ENCODE measurements around the gene TMEM196. TPM values are rescaled to one million over a fixed set of nuclear protein-coding genes. Genes with fewer than 3 reads are reported as not detected.
A peak's percentile ranks its signal among the peaks of the same experiment; 100 is the strongest.

Gene TMEM196
- total RNA-seq, 2 donors from 2014 or later: not detected

GRCh38 chr7:19709249-19709578, 64.2 kb downstream of the TMEM196 start:
- no peak for ATAC-seq (ENCODE audit: insufficient number of reproducible peaks, low FRiP score, low read depth)
- no peaks in the 10 kb centered on the region for H3K9me3 ChIP-seq
- no peak for TF ChIP-seq CTCF (IDR thresholded peaks at IDR 0.05)
- H3K4me1 ChIP-seq (ENCODE audit: control insufficient read depth in 1 of 2, low read depth in 2 of 2): peaks cover 6 to 24% of the 10 kb centered on the region in 2 donors
- no peak for DNase-seq (ENCODE audit: low spot score)
- H3K27me3 ChIP-seq (replicated peaks; ENCODE audit: insufficient read depth): no peaks in the 10 kb centered on the region
- no peaks in the 10 kb centered on the region for H3K36me3 ChIP-seq
- H3K27ac ChIP-seq: peak overlapping the region; percentile 4 to 45
- H3K4me3 ChIP-seq: peak overlapping the region; percentile 86

- peak; percentile 90 for ATAC-seq (ENCODE audit: insufficient number of reproducible peaks, low FRiP score, low read depth)
- Histone ChIP-seq H3K27me3 (replicated peaks; ENCODE audit: insufficient read depth) (no peaks in the 10 kb centered on the region), H3K4me3 (peak within 1 kb of the TSS; percentile 86), H3K27ac (peak within 1 kb of the TSS; percentile 38 to 60), H3K9me3 (no peaks in the 10 kb centered on the region), H3K36me3 (no peaks in the 10 kb centered on the region), H3K4me1 (ENCODE audit: control insufficient read depth in 1 of 2, low read depth in 2 of 2) (peaks cover 6 to 24% of the 10 kb centered on the region in 2 donors)
- peak; percentile 70 for DNase-seq (ENCODE audit: low spot score)
- TF ChIP-seq CTCF (IDR thresholded peaks at IDR 0.05): peak; percentile 89
These were observed 64.8 kb downstream of the TMEM196 start, which contains the start of gene POLR1F for GRCh38 chr7:19708397-19709248. TSS of gene POLR1F (minus strand) at chr7:19709037. CDS start at chr7:19709016, 21 bp downstream.

GRCh38 chr7:19707240-19707639, 66.2 kb downstream of the TMEM196 start:
- no peak overlapping the region for H3K27ac ChIP-seq
- no peak for DNase-seq (ENCODE audit: low spot score)
- no peak overlapping the region for H3K4me3 ChIP-seq
- no peaks in the 10 kb centered on the region for H3K27me3 ChIP-seq (replicated peaks; ENCODE audit: insufficient read depth)
- no peaks in the 10 kb centered on the region for H3K36me3 ChIP-seq
- no peak for TF ChIP-seq CTCF (IDR thresholded peaks at IDR 0.05)
- H3K9me3 ChIP-seq: no peaks in the 10 kb centered on the region
- no peak for ATAC-seq (ENCODE audit: insufficient number of reproducible peaks, low FRiP score, low read depth)
- H3K4me1 ChIP-seq (ENCODE audit: control insufficient read depth in 1 of 2, low read depth in 2 of 2): peaks cover 6 to 24% of the 10 kb centered on the region in 2 donors

- Histone ChIP-seq H3K4me1 (ENCODE audit: control insufficient read depth in 1 of 2, low read depth in 2 of 2) (peaks cover 6 to 24% of the 10 kb centered on the region in 2 donors), H3K27ac (no peak overlapping the region), H3K4me3 (no peak overlapping the region), H3K36me3 (no peaks in the 10 kb centered on the region), H3K27me3 (replicated peaks; ENCODE audit: insufficient read depth) (no peaks in the 10 kb centered on the region), H3K9me3 (no peaks in the 10 kb centered on the region)
- no peak for ATAC-seq (ENCODE audit: insufficient number of reproducible peaks, low FRiP score, low read depth)
- no peak for TF ChIP-seq CTCF (IDR thresholded peaks at IDR 0.05)
- no peak for DNase-seq (ENCODE audit: low spot score)
These were observed 67.8 kb downstream of the TMEM196 start for GRCh38 chr7:19705663-19706062.

- peaks cover 3% of the 10 kb centered on the region for H3K36me3 ChIP-seq
- no peak for ATAC-seq (ENCODE audit: insufficient number of reproducible peaks, low FRiP score, low read depth)
- no peak for TF ChIP-seq CTCF (IDR thresholded peaks at IDR 0.05)
These were observed 71.9 kb downstream of the TMEM196 start for GRCh38 chr7:19701471-19701870.

More at GRCh38 chr7:19701471-19701870, 71.9 kb downstream of the TMEM196 start:
- no peaks in the 10 kb centered on the region for H3K27me3 ChIP-seq (replicated peaks; ENCODE audit: insufficient read depth)
- no peak for DNase-seq (ENCODE audit: low spot score)
- H3K4me1 ChIP-seq (ENCODE audit: control insufficient read depth in 1 of 2, low read depth in 2 of 2): no peaks in the 10 kb centered on the region
- H3K4me3 ChIP-seq: no peak overlapping the region
- no peak overlapping the region for H3K27ac ChIP-seq
- no peaks in the 10 kb centered on the region for H3K9me3 ChIP-seq
